ENCODE data around the gene LRRC8C. TPM values are rescaled to one million over a fixed set of nuclear protein-coding genes. Genes with fewer than 3 reads are reported as not detected.

Gene LRRC8C
- total and polyA plus RNA-seq, 2 experiments from 2014 or later: 3.6 to 7.3 TPM

GRCh38 chr1:89611721-89612120 lies 21.2 kb upstream of the LRRC8C start:
- Histone ChIP-seq H3K27ac (no peak overlapping the region), H3K9me2 (ENCODE audit: insufficient read depth) (no peaks in the 10 kb centered on the region), H3F3A (ENCODE audit: insufficient read depth) (peaks cover 18% of the 10 kb centered on the region), H3K9me3 (ENCODE audit: low read depth) (no peaks in the 10 kb centered on the region), H3K4me1 (ENCODE audit: insufficient read depth) (peaks cover 17% of the 10 kb centered on the region), H4K20me1 (ENCODE audit: insufficient read depth) (no peaks in the 10 kb centered on the region), H3K27me3 (replicated peaks; ENCODE audit: insufficient read depth) (no peaks in the 10 kb centered on the region), H2AFZ (no peak overlapping the region), H3K9ac (no peak overlapping the region), H3K36me3 (ENCODE audit: low read depth) (no peaks in the 10 kb centered on the region), H3K4me2 (ENCODE audit: unreplicated experiment) (no peak overlapping the region), H3K79me2 (ENCODE audit: insufficient read depth) (no peaks in the 10 kb centered on the region), H3K4me3 (no peak overlapping the region)
- in situ Hi-C loops (cut with MboI): no loop called here
- DNase-seq: no peak
- no peak for TF ChIP-seq EZH2phosphoT487 (IDR thresholded peaks at IDR 0.05; ENCODE audit: insufficient read depth, low read depth)
- WGBS, 2 experiments (ENCODE audit: low coverage in 1 of 2, low lambda C conversion rate in 2 of 2, missing lambda C conversion rate in 2 of 2): 90% methylated on average over 1 of the region's 1 CpG

DNA sequence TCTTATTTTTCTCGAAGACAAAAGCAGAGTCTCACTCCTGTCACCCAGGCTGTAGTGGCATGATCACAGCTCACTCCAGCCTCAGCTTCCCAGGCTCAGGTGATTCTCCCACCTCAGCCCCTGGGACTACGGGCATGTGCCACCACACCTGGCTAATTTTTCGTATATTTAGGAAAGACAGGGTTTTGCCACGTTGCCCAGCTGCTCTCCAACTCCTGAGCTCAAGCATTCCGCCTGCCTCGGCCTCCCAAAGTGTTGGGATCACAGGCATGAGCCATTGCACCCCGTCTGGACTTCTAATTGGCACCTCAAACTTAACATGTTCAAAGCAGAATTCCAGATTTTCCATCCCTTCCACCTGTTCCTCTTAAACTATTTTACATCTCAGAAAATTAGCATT lies 19.0 kb upstream of the LRRC8C start:
- Histone ChIP-seq H3K4me3 (no peak overlapping the region), H3K9me2 (ENCODE audit: insufficient read depth) (no peaks in the 10 kb centered on the region)
- in situ Hi-C loops (cut with MboI): no loop called here

GRCh38 chr1:89615676-89616598 lies 17.0 kb upstream of the LRRC8C start:
- no peaks in the 10 kb centered on the region for H3K9me3 ChIP-seq (ENCODE audit: low read depth)
- in situ Hi-C loops (cut with MboI): no loop called here
- no peaks in the 10 kb centered on the region for H3K36me3 ChIP-seq (ENCODE audit: low read depth)
- H3K27ac ChIP-seq: no peak overlapping the region
- no peak overlapping the region for H3K9ac ChIP-seq
- H3K79me2 ChIP-seq (ENCODE audit: insufficient read depth): no peaks in the 10 kb centered on the region
- H3F3A ChIP-seq (ENCODE audit: insufficient read depth): no peaks in the 10 kb centered on the region
- no peak overlapping the region for H2AFZ ChIP-seq
- peak; percentile 17 for DNase-seq
- no peak overlapping the region for H3K4me2 ChIP-seq (ENCODE audit: unreplicated experiment)
- no peaks in the 10 kb centered on the region for H3K27me3 ChIP-seq (replicated peaks; ENCODE audit: insufficient read depth)
- no peaks in the 10 kb centered on the region for H4K20me1 ChIP-seq (ENCODE audit: insufficient read depth)
- H3K4me1 ChIP-seq (ENCODE audit: insufficient read depth): no peaks in the 10 kb centered on the region
- TF ChIP-seq EZH2 (IDR thresholded peaks at IDR 0.05; ENCODE audit: insufficient read depth, poor library complexity, severe bottlenecking) (no peak), EZH2phosphoT487 (IDR thresholded peaks at IDR 0.05; ENCODE audit: insufficient read depth, low read depth) (no peak)
- H3K4me3 ChIP-seq: no peak overlapping the region
- 65 to 73% methylated on average over 3 of the region's 3 CpGs for WGBS, 2 experiments (ENCODE audit: low coverage in 1 of 2, low lambda C conversion rate in 2 of 2, missing lambda C conversion rate in 2 of 2)
- H3K9me2 ChIP-seq (ENCODE audit: insufficient read depth): no peaks in the 10 kb centered on the region

More for the DNA sequence above, 19.0 kb upstream of the LRRC8C start:
- WGBS, 2 experiments (ENCODE audit: low coverage in 1 of 2, low lambda C conversion rate in 2 of 2, missing lambda C conversion rate in 2 of 2): 81 to 85% methylated on average over 7 of the region's 7 CpGs
- H3K9ac ChIP-seq: no peak overlapping the region
- H3K4me1 ChIP-seq (ENCODE audit: insufficient read depth): peaks cover 4% of the 10 kb centered on the region
- no peaks in the 10 kb centered on the region for H3K27me3 ChIP-seq (replicated peaks; ENCODE audit: insufficient read depth)
- H3K79me2 ChIP-seq (ENCODE audit: insufficient read depth): no peaks in the 10 kb centered on the region
- no peak for DNase-seq
- 0 out of 2 replicates have a peak, but pooled peaks cover 3% of the 10 kb centered on the region for H3F3A ChIP-seq (ENCODE audit: insufficient read depth)
- H3K36me3 ChIP-seq (ENCODE audit: low read depth): no peaks in the 10 kb centered on the region
- H4K20me1 ChIP-seq (ENCODE audit: insufficient read depth): no peaks in the 10 kb centered on the region
- TF ChIP-seq EZH2 (IDR thresholded peaks at IDR 0.05; ENCODE audit: insufficient read depth, poor library complexity, severe bottlenecking) (no peak), EZH2phosphoT487 (IDR thresholded peaks at IDR 0.05; ENCODE audit: insufficient read depth, low read depth) (no peak)
- H2AFZ ChIP-seq: no peak overlapping the region
- H3K9me3 ChIP-seq (ENCODE audit: low read depth): no peaks in the 10 kb centered on the region
- H3K27ac ChIP-seq: no peak overlapping the region
- H3K4me2 ChIP-seq (ENCODE audit: unreplicated experiment): no peak overlapping the region

DNA sequence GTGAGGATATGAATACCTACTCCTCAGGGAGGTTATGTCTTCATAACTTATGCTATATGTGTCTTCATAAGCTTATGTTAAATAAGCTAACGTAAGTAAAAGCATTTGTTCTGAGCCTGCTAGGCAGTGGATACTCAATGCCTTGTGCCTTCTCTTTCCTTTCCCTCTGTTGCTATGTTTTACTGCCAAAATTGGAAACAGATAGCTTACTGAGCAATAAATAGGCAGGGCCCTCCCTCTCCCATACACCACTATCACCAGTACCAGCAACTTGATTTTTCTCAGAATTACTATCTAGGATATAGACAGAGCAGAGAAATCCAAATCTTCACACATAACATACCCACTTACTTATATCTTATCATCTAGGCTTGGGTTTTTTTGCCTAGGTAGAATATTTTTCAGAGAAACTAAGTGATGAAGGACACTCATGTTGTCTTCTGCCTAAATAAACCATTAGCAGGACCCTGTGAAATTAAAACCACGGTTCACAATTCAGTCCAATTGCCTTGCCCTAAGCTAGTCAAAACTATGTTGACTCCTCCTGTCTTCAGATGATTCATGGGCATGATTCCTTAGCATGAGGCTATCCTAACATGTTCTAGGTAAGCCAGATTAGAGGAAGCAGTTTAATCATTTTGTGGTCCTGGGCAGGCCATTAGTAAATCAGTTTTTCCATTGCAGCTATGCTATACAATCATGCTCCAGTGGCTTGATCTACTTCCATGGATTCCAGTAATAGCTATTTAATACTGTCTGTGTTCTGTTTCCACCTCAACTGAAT lies 15.9 kb upstream of the LRRC8C start:
- Histone ChIP-seq H2AFZ (no peak overlapping the region), H3K4me3 (no peak overlapping the region), H3K9ac (no peak overlapping the region), H3K27ac (no peak overlapping the region), H3K36me3 (ENCODE audit: low read depth) (no peaks in the 10 kb centered on the region), H3K27me3 (replicated peaks; ENCODE audit: insufficient read depth) (no peaks in the 10 kb centered on the region), H3K9me3 (ENCODE audit: low read depth) (no peaks in the 10 kb centered on the region), H3K79me2 (ENCODE audit: insufficient read depth) (no peaks in the 10 kb centered on the region), H3K4me2 (ENCODE audit: unreplicated experiment) (no peak overlapping the region), H3K4me1 (ENCODE audit: insufficient read depth) (no peaks in the 10 kb centered on the region), H4K20me1 (ENCODE audit: insufficient read depth) (no peaks in the 10 kb centered on the region), H3K9me2 (ENCODE audit: insufficient read depth) (no peaks in the 10 kb centered on the region), H3F3A (ENCODE audit: insufficient read depth) (no peaks in the 10 kb centered on the region)
- 68 to 80% methylated on average over 2 of the region's 2 CpGs for WGBS, 2 experiments (ENCODE audit: low coverage in 1 of 2, low lambda C conversion rate in 2 of 2, missing lambda C conversion rate in 2 of 2)
- DNase-seq: no peak
- in situ Hi-C loops (cut with MboI): no loop called here
- TF ChIP-seq EZH2phosphoT487 (IDR thresholded peaks at IDR 0.05; ENCODE audit: insufficient read depth, low read depth): no peak
- no peak for TF ChIP-seq EZH2 (IDR thresholded peaks at IDR 0.05; ENCODE audit: insufficient read depth, poor library complexity, severe bottlenecking)
